Measurements from ENCODE around the gene OBSCN. TPM values are rescaled to one million over a fixed set of nuclear protein-coding genes. Genes with fewer than 3 reads are reported as not detected.

Gene OBSCN
- total and polyA plus RNA-seq, 2 donors (not counting 1 experiment from before 2014, with no cell fraction given) = 10.0 to 63.9 TPM

DNA sequence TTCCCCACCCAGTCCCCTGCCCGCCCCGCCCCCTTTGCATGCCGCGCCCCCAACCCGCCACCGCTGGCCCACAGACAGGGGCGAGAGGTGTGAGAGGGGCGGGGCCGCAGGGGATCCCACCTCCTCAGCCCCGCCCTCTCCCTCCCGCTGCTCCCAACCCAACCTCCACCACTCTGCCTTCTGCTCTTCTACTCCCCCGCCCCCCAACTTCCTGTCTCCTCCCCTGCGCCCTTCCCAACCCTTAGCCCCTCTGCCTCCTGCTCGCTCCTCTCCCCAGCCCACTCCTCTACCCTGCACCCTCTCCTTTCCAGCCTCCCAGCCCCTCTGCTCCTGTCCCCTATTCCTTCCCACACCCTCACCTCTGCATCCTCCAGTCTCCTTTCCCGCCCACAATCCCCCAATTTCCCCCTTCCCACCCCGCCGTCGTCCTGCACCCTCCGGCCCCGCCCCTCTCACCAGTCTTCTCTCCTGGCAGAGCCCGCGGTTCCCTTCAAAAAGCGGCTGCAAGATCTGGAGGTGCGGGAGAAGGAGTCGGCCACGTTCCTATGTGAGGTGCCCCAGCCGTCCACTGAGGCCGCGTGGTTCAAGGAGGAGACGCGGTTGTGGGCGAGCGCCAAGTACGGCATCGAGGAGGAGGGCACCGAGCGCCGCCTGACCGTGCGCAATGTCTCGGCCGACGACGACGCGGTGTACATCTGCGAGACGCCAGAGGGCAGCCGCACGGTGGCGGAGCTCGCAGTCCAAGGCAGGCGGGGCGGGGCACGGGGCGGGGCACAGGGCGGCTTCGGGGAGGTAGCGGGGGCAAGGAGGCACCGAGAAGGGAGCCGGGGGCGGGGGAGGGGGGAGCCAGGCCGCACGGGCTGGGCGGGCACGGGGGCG, 5.4 kb downstream of the OBSCN start:
- ChIA-PET POLR2A (interaction anchor here (0.9 to 1.4 kb wide), 6 partner anchors 16 to 244 kb away, joined by 3 to 7 read pairs (median 4); partner anchors contain the start of genes IBA57 and TRIM11), CTCF (interaction anchor here (0.8 to 1.2 kb wide), 7 partner anchors 11 to 300 kb away, joined by 3 to 4 read pairs (median 3); no protein-coding TSS in a partner anchor)
- H3K9me3 ChIP-seq (ENCODE audit: control extremely low read depth in 1 of 3, control insufficient read depth in 2 of 3, insufficient read depth in 1 of 3, low read length in 2 of 3) = peaks cover 0 to 7% (median 0%) of the 10 kb centered on the region in 3 donors
- no peaks in the 10 kb centered on the region for H4K20me1 ChIP-seq (ENCODE audit: control insufficient read depth, insufficient read depth, low read length, poor library complexity, severe bottlenecking)
- Mint-ChIP-seq H3K27ac (peak overlapping the region; percentile 75), H3K27me3 (no peaks in the 10 kb centered on the region), H3K4me1 (peaks cover 5% of the 10 kb centered on the region), H3K9me3 (ENCODE audit: insufficient read depth) (no peaks in the 10 kb centered on the region), H3K4me3 (peak overlapping the region; percentile 97)
- H3K27me3 ChIP-seq (replicated peaks in 1 of 4; ENCODE audit: control extremely low read depth in 1 of 4, control insufficient read depth in 3 of 4, insufficient read depth in 4 of 4, low read length in 3 of 4) = peaks cover 0 to 2% (median 0%) of the 10 kb centered on the region in 4 experiments
- no peak for TF ChIP-seq EZH2 (IDR thresholded peaks at IDR 0.05; ENCODE audit: borderline replicate concordance, insufficient read depth, low read depth, low read length, poor library complexity, severe bottlenecking)
- TF ChIP-seq, protein P1, sequence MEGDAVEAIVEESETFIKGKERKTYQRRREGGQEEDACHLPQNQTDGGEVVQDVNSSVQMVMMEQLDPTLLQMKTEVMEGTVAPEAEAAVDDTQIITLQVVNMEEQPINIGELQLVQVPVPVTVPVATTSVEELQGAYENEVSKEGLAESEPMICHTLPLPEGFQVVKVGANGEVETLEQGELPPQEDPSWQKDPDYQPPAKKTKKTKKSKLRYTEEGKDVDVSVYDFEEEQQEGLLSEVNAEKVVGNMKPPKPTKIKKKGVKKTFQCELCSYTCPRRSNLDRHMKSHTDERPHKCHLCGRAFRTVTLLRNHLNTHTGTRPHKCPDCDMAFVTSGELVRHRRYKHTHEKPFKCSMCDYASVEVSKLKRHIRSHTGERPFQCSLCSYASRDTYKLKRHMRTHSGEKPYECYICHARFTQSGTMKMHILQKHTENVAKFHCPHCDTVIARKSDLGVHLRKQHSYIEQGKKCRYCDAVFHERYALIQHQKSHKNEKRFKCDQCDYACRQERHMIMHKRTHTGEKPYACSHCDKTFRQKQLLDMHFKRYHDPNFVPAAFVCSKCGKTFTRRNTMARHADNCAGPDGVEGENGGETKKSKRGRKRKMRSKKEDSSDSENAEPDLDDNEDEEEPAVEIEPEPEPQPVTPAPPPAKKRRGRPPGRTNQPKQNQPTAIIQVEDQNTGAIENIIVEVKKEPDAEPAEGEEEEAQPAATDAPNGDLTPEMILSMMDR (IDR thresholded peaks at IDR 0.05) = peak; percentile 34
- peak overlapping the region in 1 of 2 donors; percentile 41 for H3K27ac ChIP-seq (ENCODE audit: low read length in 2 of 2)
- peaks cover 0 to 8% of the 10 kb centered on the region in 2 donors for H3K4me1 ChIP-seq (ENCODE audit: control insufficient read depth in 2 of 2, insufficient read depth in 2 of 2, low read length in 2 of 2)
- H3K36me3 ChIP-seq (replicated peaks in 1 of 2; ENCODE audit: control extremely low read depth in 1 of 2, control insufficient read depth in 1 of 2, extremely low read depth in 1 of 2, insufficient read depth in 2 of 2, low read length in 1 of 2) = no peaks in the 10 kb centered on the region
- intact Hi-C loops (cut with micrococcal nuclease) = loop anchor here (1.0 to 5.0 kb wide), 10 partner anchors 39 to 302 kb away; partner anchors contain the start of genes ARF1, IBA57, MRPL55 and TRIM11
- peak overlapping the region; percentile 19 to 73 (median 57) for H3K4me3 ChIP-seq (ENCODE audit: control extremely low read depth in 1 of 5, extremely low read depth in 1 of 5, insufficient read depth in 1 of 5, low read depth in 2 of 5, low read length in 4 of 5)
- ATAC-seq (ENCODE audit: low read depth) (peak; percentile 93), DNase-seq (peak; percentile 91)
- no peaks in the 10 kb centered on the region for H3K79me2 ChIP-seq (ENCODE audit: control insufficient read depth, insufficient read depth, low read length)
- WGBS (ENCODE audit: insufficient coverage) = under 1% methylated on average over 42 of the region's 67 CpGs
- peak overlapping the region; percentile 63 for H3K9ac ChIP-seq (ENCODE audit: low read length)
- peak overlapping the region; percentile 99 for H3K4me2 ChIP-seq (replicated peaks; ENCODE audit: low read depth, low read length, poor library complexity, severe bottlenecking)
- H2AFZ ChIP-seq (ENCODE audit: insufficient read depth, low read depth, low read length, poor library complexity, severe bottlenecking) = peak overlapping the region; percentile 89
